HAP-1 (cell line): ENCODE measurements around the gene ZFHX2.
A peak's percentile ranks its signal among the peaks of the same experiment; 100 is the strongest.

ENCODE experiments used
- DNase-seq, 2 experiments: peaks; one replicate each; pipeline ENCODE4 v3.0.0-alpha.2; 2016 to 2020; ENCODE audit warnings: low spot score in 2 of 2
- H3K27me3 ChIP-seq: fragments of 250-450 bp; sonication (Bioruptor Pico); 2 replicates; pipeline ENCODE4 v1.5.1; 2020; ENCODE audit warnings: low read depth, mild to moderate bottlenecking, moderate library complexity
- H3K36me3 ChIP-seq: fragments of 250-450 bp; sonication (Bioruptor Pico); replicated peaks from 2 replicates; pipeline ENCODE4 v1.5.1; 2020; ENCODE audit warnings: mild to moderate bottlenecking
- H3K4me1 ChIP-seq: fragments of 250-450 bp; sonication (Bioruptor Pico); 2 replicates; pipeline ENCODE4 v1.5.1; 2020; ENCODE audit warnings: mild to moderate bottlenecking
- H3K4me3 ChIP-seq: fragments of 250-450 bp; sonication (Bioruptor Pico); 2 replicates; pipeline ENCODE4 v1.5.1; 2020; ENCODE audit warnings: mild to moderate bottlenecking, moderate library complexity
- H3K9me3 ChIP-seq: fragments of 250-450 bp; sonication (Bioruptor Pico); 2 replicates; pipeline ENCODE4 v1.5.1; 2020; ENCODE audit warnings: mild to moderate bottlenecking, moderate library complexity
- in situ Hi-C: fragments of 300-500 bp; cut with MboI; formaldehyde crosslinking; loops from 3 replicates; pipeline ENCODE4 v1.14.3; 2020; ENCODE audit warnings: low sequenced_read_pairs, inconsistent platforms, mixed read lengths

ZFHX2 gene

DNA sequence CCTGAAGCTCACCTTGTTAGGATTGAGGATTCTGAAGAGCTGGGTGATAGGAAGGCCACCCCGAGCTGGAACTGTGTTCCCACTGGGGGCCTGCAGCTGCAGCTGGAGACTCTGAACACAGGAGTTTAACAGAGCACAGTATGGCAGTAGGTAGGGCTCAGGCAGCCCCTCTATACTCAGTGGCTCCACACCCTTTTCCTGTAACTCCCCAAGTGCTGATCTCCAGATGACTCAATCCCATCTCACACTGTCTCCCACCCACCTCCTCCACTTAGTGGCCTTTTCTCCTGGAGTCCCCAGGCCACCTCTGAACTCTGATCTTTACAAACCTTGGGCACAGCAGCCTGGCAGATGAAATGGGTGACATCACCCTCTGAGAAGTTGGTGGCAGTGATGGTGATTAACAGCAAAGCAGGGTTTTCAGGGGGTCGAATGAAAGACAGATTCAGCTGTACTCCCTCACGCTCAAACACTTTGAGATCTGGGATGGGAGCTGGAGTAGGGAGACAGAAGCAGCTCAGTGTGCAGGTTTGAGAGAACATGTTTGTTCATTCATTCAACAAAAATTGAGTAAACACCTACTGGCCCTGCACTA is 8.5 kb upstream of the ZFHX2 start:
- Histone ChIP-seq H3K9me3 (no peaks in the 10 kb centered on the region), H3K4me1 (peaks cover 2% of the 10 kb centered on the region), H3K36me3 (peaks cover 51% of the 10 kb centered on the region), H3K4me3 (no peak overlapping the region), H3K27me3 (no peaks in the 10 kb centered on the region)
- DNase-seq = no peak
- in situ Hi-C loops = loop anchor here (5.0 to 10.0 kb wide), 2 partner anchors 78 to 235 kb away; partner anchors contain the start of gene PABPN1

DNA sequence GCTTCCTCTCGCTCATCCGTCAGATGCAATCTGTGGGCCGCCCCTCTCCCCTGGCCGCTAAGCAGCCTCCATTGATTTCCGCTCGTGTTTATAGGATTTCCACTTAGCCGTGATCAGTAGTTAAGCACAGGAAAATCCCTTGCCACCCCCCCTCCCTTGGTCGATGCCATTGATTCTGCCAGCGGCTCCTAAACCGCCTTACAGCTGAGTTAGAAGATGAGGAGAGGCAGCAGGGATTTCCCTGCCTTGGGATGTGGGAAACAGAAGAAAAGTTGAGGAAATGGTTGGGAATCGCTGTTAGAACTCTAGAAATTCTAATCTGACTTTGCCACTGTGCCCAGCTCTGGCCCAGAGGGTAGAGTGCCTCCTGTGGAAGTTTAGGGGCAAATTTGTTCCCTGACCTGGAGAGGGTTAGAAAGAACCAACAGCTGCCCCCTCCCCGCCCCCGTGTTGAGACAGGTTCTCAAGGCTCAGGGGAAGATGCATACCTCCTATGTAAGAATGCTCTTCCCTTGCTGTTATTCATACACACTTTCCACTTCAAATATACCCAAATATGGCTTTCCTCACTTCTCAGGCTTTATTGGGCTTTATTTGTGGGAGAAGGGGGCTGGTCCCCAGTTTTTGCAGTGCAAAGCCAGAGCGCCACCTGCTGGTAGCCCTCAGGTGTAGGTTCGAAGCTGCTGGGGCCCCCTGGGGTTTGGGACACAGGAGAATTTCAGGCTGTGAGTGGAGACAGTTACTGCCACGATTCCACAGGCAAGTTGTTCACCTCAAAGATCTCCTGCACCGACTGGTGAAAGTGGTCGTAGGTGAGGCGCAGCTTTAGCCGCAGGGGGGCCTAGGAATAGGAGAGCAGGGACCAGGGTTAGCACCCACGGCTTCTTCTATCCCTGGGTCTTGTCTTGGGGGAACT is 7.7 kb upstream of the ZFHX2 start:
- no peaks in the 10 kb centered on the region for H3K9me3 ChIP-seq
- peaks cover 51% of the 10 kb centered on the region for H3K36me3 ChIP-seq
- H3K27me3 ChIP-seq = no peaks in the 10 kb centered on the region
- in situ Hi-C loops = loop anchor here (10.0 kb wide), 1 partner anchor 234 kb away; the partner anchor contains the start of gene PABPN1
- H3K4me1 ChIP-seq = peaks cover 2% of the 10 kb centered on the region
- H3K4me3 ChIP-seq = no peak overlapping the region
- DNase-seq = peak; percentile 32 to 83

DNA sequence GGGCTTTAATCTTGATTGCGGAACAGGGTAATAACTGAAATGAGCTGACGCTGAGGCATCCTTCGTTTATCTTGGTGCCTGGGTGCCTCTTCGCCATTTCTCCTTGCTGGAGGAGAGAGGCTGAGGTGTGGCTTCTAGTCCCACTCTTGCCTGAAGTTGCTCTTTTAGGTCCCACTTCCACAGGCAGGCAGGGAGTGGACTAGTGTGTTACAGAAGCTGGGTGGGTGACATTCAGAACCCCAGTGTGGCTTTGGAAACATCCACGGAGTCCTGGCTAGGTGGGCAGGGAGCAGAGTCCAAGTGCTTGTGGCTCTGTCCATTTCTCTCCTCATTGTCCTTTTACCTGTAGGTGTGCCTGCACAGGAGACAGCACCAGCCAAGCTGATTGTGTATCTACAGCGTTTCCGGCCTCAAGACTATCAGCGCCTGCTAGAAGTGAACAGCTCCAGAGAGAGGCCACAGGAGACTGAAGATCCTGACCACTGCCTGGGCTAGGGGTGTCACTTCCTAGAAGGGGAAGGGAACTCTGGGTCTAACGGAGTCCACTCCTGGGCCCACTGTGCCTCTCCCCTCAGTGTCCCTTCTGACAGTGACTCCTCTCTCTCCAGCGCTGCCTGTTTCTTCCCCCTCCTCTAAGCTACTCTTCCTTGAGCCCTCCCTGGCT is 6.9 kb upstream of the ZFHX2 start:
- Histone ChIP-seq H3K9me3 (no peaks in the 10 kb centered on the region), H3K27me3 (no peaks in the 10 kb centered on the region), H3K4me1 (peaks cover 2% of the 10 kb centered on the region), H3K36me3 (peaks cover 49% of the 10 kb centered on the region), H3K4me3 (no peak overlapping the region)
- DNase-seq = no peak
- in situ Hi-C loops = loop anchor here (10.0 kb wide), 1 partner anchor 234 kb away; the partner anchor contains the start of gene PABPN1

DNA sequence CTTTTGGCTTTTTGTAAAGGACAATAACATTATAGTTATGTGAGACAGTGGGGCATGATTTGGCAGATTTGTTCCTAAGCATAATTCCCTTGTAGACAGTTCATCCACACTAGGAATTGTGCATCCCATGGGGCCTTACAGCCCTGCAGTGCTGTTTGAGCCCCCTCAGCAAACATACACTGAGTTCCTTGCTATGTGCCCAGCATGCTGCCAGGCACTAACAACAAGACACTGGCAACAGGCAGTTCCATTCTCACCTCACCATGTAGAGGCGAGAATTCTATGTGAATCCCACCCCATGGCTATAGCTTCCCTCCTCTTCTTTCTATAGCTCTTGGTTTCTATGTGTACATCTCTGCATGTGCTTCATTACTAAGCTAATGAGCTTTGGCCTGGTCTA is 6.4 kb upstream of the ZFHX2 start:
- in situ Hi-C loops = loop anchor here (10.0 kb wide), 1 partner anchor 233 kb away; the partner anchor contains the start of gene PABPN1
- H3K4me3 ChIP-seq = no peak overlapping the region

DNA sequence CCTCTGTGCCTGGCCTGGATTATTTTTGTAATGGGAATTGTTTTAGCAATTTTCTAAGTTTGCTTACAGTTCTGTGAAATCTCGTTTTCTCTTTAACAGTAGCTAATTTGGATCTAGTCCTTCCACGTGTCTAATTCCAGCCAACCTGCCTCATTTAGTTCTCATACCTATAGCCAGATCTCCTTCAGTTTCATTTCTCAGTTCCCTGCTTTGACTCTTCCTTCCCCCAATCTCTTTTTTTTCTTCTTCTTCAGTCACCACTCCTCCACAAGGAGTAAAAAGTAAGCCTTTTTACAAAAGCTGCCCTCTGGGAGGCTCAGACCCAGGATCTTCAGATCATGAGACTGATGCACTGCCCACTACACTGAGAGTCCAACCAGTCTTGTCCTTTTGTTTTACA is 6.0 kb upstream of the ZFHX2 start:
- in situ Hi-C loops = loop anchor here (10.0 kb wide), 1 partner anchor 233 kb away; the partner anchor contains the start of gene PABPN1
- Histone ChIP-seq H3K9me3 (no peaks in the 10 kb centered on the region), H3K4me3 (peak overlapping the region; percentile 79), H3K27me3 (no peaks in the 10 kb centered on the region), H3K4me1 (peaks cover 2% of the 10 kb centered on the region), H3K36me3 (peaks cover 40% of the 10 kb centered on the region)
- no peak for DNase-seq

More for the DNA sequence above, 6.4 kb upstream of the ZFHX2 start:
- DNase-seq = no peak
- peaks cover 2% of the 10 kb centered on the region for H3K4me1 ChIP-seq
- no peaks in the 10 kb centered on the region for H3K9me3 ChIP-seq
- no peaks in the 10 kb centered on the region for H3K27me3 ChIP-seq
- H3K36me3 ChIP-seq = peaks cover 43% of the 10 kb centered on the region

DNA sequence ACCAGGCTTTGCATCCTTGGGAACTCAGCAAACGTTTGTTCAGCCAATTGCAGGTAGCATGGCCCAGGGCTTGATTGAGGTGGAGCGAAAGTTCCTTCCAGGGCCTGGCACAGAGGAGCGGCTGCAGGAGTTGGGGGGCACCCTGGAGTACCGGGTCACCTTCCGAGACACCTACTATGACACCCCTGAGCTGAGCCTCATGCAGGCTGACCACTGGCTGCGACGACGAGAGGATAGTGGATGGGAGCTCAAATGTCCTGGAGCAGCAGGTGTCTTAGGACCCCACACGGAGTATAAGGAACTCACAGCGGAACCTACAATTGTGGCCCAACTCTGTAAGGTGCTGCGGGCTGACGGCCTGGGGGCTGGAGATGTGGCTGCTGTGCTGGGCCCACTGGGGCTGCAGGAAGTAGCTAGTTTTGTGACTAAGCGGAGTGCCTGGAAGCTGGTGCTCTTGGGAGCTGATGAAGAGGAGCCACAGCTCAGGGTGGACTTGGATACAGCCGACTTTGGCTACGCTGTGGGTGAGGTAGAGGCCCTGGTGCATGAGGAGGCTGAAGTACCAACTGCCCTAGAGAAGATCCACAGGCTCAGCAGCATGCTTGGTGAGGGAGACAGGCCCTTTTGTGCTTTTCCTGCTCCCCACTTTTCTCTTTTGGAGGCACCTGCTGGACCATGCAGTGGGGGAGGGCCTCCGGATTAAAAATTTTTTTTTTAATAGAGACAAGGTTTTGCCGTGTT is 5.3 kb upstream of the ZFHX2 start:
- Histone ChIP-seq H3K4me3 (peak overlapping the region; percentile 79), H3K9me3 (no peaks in the 10 kb centered on the region), H3K4me1 (peaks cover 3% of the 10 kb centered on the region), H3K27me3 (no peaks in the 10 kb centered on the region), H3K36me3 (peaks cover 34% of the 10 kb centered on the region)
- no peak for DNase-seq
- in situ Hi-C loops = loop anchor here (10.0 kb wide), 1 partner anchor 232 kb away; the partner anchor contains the start of gene PABPN1

DNA sequence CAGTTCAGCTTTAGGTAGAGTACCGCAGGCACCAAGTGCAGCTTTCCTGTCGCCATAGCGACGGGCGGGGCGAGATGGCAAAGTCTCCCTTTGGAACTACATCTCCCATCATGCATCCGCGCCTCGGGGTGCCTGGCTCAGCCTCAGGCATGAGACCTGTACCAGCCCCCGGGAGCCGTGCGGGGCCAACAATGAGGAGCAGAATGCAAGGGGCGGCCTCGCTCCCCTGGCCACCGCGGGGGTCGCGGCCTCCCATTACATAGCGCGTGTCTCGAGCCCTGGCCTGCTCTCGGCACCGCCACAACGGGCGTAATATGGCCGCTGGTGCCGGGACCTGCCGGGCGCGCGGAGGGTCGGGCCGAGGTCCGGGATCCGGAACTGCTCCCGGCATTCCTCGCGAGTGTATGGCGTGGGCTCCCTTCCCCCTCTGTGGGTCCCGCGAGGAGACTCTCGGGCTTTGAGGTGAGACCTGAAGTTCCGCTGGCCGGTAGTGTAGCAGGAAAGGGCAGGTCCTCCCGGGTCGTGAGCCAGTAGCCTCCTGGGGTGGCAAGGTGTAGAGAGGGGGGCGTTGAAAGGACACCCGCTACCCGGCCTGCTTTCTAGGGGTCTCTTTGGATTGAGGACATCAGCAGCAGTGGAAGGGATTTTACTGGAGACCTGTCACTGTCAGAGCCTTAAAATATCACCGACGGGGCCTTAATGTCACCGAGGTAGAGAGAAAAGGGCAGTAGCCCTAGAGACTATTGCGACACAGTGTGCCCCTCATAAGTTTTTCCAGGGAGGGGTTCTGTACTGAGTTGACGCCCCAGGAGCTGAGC is 4.5 kb upstream of the ZFHX2 start, which contains the start of gene THTPA:
TSS of gene THTPA (plus strand) at position 390 of the 818 bp plus-strand sequence. CDS start 487 bp downstream, outside the sequence.
- peaks cover 26% of the 10 kb centered on the region for H3K36me3 ChIP-seq

DNA sequence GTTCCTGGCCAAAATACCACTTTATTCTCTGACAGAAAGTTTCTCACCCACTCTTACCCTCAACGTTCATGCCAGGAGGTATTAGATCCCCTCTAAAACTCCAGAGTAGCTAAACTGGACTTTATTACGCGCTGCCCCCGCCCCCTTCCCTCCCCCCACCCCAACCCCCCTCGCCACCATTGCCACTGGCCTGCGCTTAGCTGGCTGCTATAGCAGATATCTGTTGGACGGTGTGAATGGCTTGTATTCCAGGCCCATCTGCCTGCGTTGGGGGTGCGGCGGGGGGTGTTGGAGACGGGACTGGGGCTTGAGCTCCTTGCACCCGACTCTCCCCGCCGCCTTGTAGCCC is 3.9 kb upstream of the ZFHX2 start:
- H3K9me3 ChIP-seq = no peaks in the 10 kb centered on the region
- H3K36me3 ChIP-seq = peaks cover 22% of the 10 kb centered on the region
- DNase-seq = no peak
- in situ Hi-C loops = loop anchor here (10.0 kb wide), 1 partner anchor 231 kb away; the partner anchor contains the start of gene PABPN1
- H3K4me3 ChIP-seq = peak overlapping the region; percentile 79
- H3K4me1 ChIP-seq = peaks cover 6% of the 10 kb centered on the region
- no peaks in the 10 kb centered on the region for H3K27me3 ChIP-seq

More for the DNA sequence above, 4.5 kb upstream of the ZFHX2 start, which contains the start of gene THTPA:
- no peaks in the 10 kb centered on the region for H3K9me3 ChIP-seq
- no peaks in the 10 kb centered on the region for H3K27me3 ChIP-seq
- in situ Hi-C loops = loop anchor here (10.0 kb wide), 1 partner anchor 231 kb away; the partner anchor contains the start of gene PABPN1
- peaks cover 6% of the 10 kb centered on the region for H3K4me1 ChIP-seq
- peak within 1 kb of the TSS; percentile 79 for H3K4me3 ChIP-seq
- peak; percentile 86 to 95 for DNase-seq

DNA sequence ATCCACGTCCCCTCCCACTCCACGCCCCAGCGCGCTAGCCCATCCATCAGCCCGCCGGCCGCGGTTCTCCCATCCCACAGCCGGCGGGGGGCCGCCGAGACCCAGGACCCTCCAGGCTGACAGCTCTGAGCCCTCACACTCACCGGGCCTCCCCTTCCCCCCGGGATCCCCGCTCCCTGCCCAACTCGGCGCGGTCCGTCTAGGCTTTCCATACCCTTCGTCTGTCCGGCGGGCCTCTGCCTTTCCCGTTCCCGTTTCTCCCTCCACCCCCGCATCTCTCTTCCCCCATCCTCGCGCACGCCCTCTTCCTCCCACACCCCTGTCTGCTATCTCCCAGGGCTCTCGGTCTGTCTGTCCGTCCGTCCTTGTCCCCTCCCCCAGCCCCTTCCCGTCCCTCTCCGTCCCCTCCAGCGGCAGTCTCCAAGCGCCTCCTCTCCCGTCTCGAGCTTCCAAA is 726 bp downstream of the ZFHX2 start:
- in situ Hi-C loops = loop anchor here (10.0 kb wide), 1 partner anchor 226 kb away; the partner anchor contains the start of gene PABPN1
- peak overlapping the region; percentile 65 for H3K4me3 ChIP-seq
- peaks cover 6% of the 10 kb centered on the region for H3K4me1 ChIP-seq
- H3K9me3 ChIP-seq = no peaks in the 10 kb centered on the region
- DNase-seq = no peak
- no peaks in the 10 kb centered on the region for H3K27me3 ChIP-seq
- H3K36me3 ChIP-seq = no peaks in the 10 kb centered on the region

DNA sequence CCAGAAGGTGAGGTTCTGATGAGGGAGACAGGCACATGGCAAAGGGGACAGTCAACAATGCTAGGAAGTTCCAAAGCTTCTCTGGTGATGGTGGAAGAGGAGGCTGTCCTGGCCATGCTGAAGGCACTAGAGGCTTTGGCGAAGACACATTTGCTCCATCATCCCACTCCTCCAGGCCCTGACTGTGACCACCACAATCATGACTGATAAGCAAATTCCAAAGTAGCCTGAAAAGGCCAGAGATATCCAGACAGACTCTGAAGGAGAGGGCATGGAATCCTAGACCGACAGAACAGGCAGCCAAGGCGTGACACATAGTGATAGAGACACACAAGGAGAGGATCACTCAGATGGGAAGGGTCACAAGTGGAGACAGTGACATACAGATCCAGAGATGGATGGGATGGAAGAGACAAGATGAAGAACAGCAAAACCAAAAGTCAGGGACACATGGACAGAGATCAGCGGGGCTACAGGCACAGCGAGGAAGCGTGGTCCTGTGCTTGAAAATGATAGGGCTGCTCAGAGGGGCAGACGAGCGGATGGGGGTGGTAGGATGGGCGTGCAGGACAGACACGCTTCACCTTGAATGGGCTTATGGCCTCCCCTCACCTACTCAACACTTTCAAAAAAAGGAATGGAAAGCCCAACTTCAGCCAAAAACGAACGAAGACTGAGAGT is 1.3 kb downstream of the ZFHX2 start:
- in situ Hi-C loops = loop anchor here (10.0 kb wide), 1 partner anchor 225 kb away; the partner anchor contains the start of gene PABPN1
- Histone ChIP-seq H3K4me1 (peaks cover 4% of the 10 kb centered on the region), H3K9me3 (no peaks in the 10 kb centered on the region), H3K4me3 (peak overlapping the region; percentile 65), H3K27me3 (no peaks in the 10 kb centered on the region), H3K36me3 (no peaks in the 10 kb centered on the region)
- no peak for DNase-seq

DNA sequence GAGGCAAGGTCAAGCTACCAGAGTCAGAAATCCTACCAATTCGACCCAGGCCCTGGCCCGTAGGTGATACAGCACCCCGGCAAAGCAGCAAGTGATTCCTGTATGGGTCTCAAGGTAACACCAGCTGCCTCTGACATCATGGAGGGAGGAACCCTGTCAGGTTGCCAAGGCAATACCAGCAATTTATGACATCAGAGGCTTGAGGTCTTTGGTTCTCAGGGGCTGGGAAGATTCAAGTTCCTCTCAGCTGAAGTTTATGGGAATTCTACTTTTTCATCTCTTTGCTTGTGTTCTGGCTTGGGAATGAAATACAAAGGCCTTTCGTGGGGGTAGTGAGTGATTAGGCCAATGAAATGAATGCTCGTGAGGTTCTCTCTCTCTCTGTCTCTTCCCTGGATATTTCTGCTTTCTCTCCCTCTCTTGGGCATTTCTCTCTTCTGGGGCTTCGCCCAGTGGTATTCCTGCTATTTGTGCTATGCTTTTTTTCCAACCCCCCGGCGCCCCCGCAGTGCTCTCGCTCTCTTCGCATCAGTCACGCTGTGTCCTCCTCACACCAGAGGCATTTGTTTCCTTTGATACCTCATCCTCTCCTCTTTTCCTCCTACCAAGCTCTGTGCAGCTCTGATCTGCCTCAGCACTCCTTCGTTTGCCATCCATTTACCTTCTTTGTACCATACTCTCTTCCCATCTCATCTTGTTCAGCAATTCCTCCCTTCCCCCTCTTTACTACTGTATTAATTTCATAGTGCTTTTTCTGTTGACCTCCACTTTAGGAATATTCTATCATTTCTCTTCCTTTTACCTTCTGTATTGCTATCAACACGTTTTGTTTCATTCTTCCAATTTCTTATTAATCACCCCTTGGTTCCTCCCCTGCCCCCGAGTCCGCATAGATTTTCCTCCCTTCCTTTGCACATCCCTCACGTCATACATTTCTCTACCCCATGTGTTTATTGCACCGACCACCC is 2.9 kb downstream of the ZFHX2 start:
- Histone ChIP-seq H3K36me3 (no peaks in the 10 kb centered on the region), H3K27me3 (no peaks in the 10 kb centered on the region), H3K4me3 (no peak overlapping the region), H3K9me3 (no peaks in the 10 kb centered on the region), H3K4me1 (peaks cover 4% of the 10 kb centered on the region)
- in situ Hi-C loops = no loop called here
- DNase-seq = no peak
